Smooth muscle cell (in vitro differentiated cells): ENCODE measurements around the gene KCND3. TPM values are rescaled to one million over a fixed set of nuclear protein-coding genes. Genes with fewer than 3 reads are reported as not detected.

Source experiments
- DNase-seq: peaks from one replicate; lab custom pipeline; 2025; ENCODE audit not compliant: unreplicated experiment; lab: John Stamatoyannopoulos, UW
- H2AFZ ChIP-seq: fragments of 200-600 bp; sonication (generic); 2 replicates; pipeline ENCODE4 v1.6.0; 2016; ENCODE audit warnings: antibody characterized with exemption, low read depth, mild to moderate bottlenecking
- H3F3A ChIP-seq: fragments of 200-600 bp; sonication (generic); 2 replicates; pipeline ENCODE4 v1.6.0; 2017; ENCODE audit warnings: antibody characterized with exemption, low read depth
- H3K27ac ChIP-seq: fragments of 200-600 bp; sonication (generic); 2 replicates; pipeline ENCODE4 v1.5.1; 2016; ENCODE audit warnings: low read depth, mild to moderate bottlenecking
- H3K27me3 ChIP-seq: fragments of 200-600 bp; sonication (generic); 2 replicates; pipeline ENCODE4 v1.6.1; 2016; ENCODE audit warnings: low read depth, mild to moderate bottlenecking
- H3K36me3 ChIP-seq: fragments of 200-600 bp; sonication (generic); 2 replicates; pipeline ENCODE4 v1.5.1; 2016; ENCODE audit warnings: low read depth
- H3K4me1 ChIP-seq: fragments of 200-600 bp; sonication (generic); 2 replicates; pipeline ENCODE4 v1.5.1; 2016; ENCODE audit warnings: low read depth
- H3K4me2 ChIP-seq: fragments of 200-600 bp; sonication (generic); 2 replicates; pipeline ENCODE4 v1.6.0; 2016; ENCODE audit warnings: mild to moderate bottlenecking
- H3K4me3 ChIP-seq: fragments of 200-600 bp; sonication (generic); 2 replicates; pipeline ENCODE4 v1.5.1; 2016; ENCODE audit warnings: mild to moderate bottlenecking
- H3K79me2 ChIP-seq: fragments of 200-600 bp; sonication (generic); 2 replicates; pipeline ENCODE4 v1.6.0; 2016; ENCODE audit warnings: low read depth, mild to moderate bottlenecking
- H3K9ac ChIP-seq: fragments of 200-600 bp; sonication (generic); 2 replicates; pipeline ENCODE4 v1.6.0; 2016; ENCODE audit warnings: low read depth
- H3K9me3 ChIP-seq: fragments of 200-600 bp; sonication (generic); replicated peaks from 2 replicates; pipeline ENCODE4 v1.5.1; 2016; ENCODE audit warnings: low read depth
- H4K20me1 ChIP-seq: fragments of 200-600 bp; sonication (generic); 2 replicates; pipeline ENCODE4 v1.6.0; 2016; ENCODE audit warnings: low read depth
- CTCF ChIP-seq: fragments of 200-600 bp; sonication (generic); IDR thresholded peaks from 2 replicates; pipeline ENCODE4 v1.5.1; 2017; ENCODE audit warnings: borderline replicate concordance, mild to moderate bottlenecking, antibody characterized with exemption; ENCODE audit not compliant: insufficient read depth, poor library complexity, severe bottlenecking
- WGBS: methylation state at CpG from one replicate; pipeline ENCODE4 v1.1.7; 2016; ENCODE audit warnings: low lambda C conversion rate; 5-methylcytosine and 5-hydroxymethylcytosine counted together
- polyA plus RNA-seq: library from polyadenylated mRNA; unstranded; fragments of >200 nt; fragmentation: Nextera tagmentation; extraction: Ambion mirVana; gene quantifications from 2 replicates; pipeline ENCODE4 v1.2.1, GENCODE V29; 2016
- total RNA-seq: library from RNA; depleted of rRNA; stranded (reverse); fragments of >200 nt; gene quantifications from 2 replicates; pipeline ENCODE4 v1.2.3, GENCODE V29; 2014

KCND3 gene
- total and polyA plus RNA-seq, 2 experiments from 2014 or later = 0.97 to 2.2 TPM

- WGBS = 68% methylated on average over 6 of the region's 6 CpGs
- no peak overlapping the region for H2AFZ ChIP-seq
- no peaks in the 10 kb centered on the region for H3K79me2 ChIP-seq
- no peaks in the 10 kb centered on the region for H4K20me1 ChIP-seq
- TF ChIP-seq CTCF = no peak
- no peaks in the 10 kb centered on the region for H3K4me1 ChIP-seq
- no peaks in the 10 kb centered on the region for H3K36me3 ChIP-seq
- no peak for DNase-seq
- no peak overlapping the region for H3K27ac ChIP-seq
- no peak overlapping the region for H3K4me3 ChIP-seq
- no peaks in the 10 kb centered on the region for H3F3A ChIP-seq
- no peak overlapping the region for H3K9ac ChIP-seq
- no peaks in the 10 kb centered on the region for H3K27me3 ChIP-seq
- H3K9me3 ChIP-seq = no peaks in the 10 kb centered on the region
- no peak overlapping the region for H3K4me2 ChIP-seq
Measured at GRCh38 chr1:111861523-111861922, 127.9 kb downstream of the KCND3 start.

- Histone ChIP-seq H3F3A (no peaks in the 10 kb centered on the region), H3K4me3 (no peak overlapping the region), H3K4me1 (no peaks in the 10 kb centered on the region), H3K36me3 (no peaks in the 10 kb centered on the region), H3K79me2 (no peaks in the 10 kb centered on the region), H3K27me3 (no peaks in the 10 kb centered on the region), H2AFZ (no peak overlapping the region), H3K9ac (no peak overlapping the region), H3K4me2 (no peak overlapping the region), H3K9me3 (no peaks in the 10 kb centered on the region), H3K27ac (no peak overlapping the region), H4K20me1 (no peaks in the 10 kb centered on the region)
- WGBS = 90% methylated on average over 13 of the region's 13 CpGs
- TF ChIP-seq CTCF = no peak
- no peak for DNase-seq
Measured at GRCh38 chr1:111857194-111857651, 132.2 kb downstream of the KCND3 start.

GRCh38 chr1:111856411-111857185 is 132.9 kb downstream of the KCND3 start:
- WGBS = 86% methylated on average over 13 of the region's 13 CpGs
- no peak overlapping the region for H3K27ac ChIP-seq

More at GRCh38 chr1:111856411-111857185, 132.9 kb downstream of the KCND3 start:
- Histone ChIP-seq H3K4me2 (no peak overlapping the region), H3K79me2 (no peaks in the 10 kb centered on the region), H3K9ac (no peak overlapping the region), H3K4me3 (no peak overlapping the region), H2AFZ (no peak overlapping the region), H3K9me3 (no peaks in the 10 kb centered on the region), H3F3A (no peaks in the 10 kb centered on the region), H3K36me3 (no peaks in the 10 kb centered on the region), H4K20me1 (no peaks in the 10 kb centered on the region), H3K4me1 (no peaks in the 10 kb centered on the region), H3K27me3 (no peaks in the 10 kb centered on the region)
- DNase-seq = no peak
- TF ChIP-seq CTCF = no peak
